HL-60/S4 (cell line): ENCODE measurements around the gene ACSS3.
"Not testable (repeated sequence)": the region's sequence is repeated elsewhere in the genome, so short reads cannot be mapped to it uniquely, and the experiment has no call there.

ENCODE experiments used
- in situ Hi-C: fragments of 300-500 bp; cut with MboI; formaldehyde crosslinking; loops from 2 replicates; pipeline ENCODE4 v1.14.3; 2022; ENCODE audit warnings: low sequenced_read_pairs

The ACSS3 gene

DNA sequence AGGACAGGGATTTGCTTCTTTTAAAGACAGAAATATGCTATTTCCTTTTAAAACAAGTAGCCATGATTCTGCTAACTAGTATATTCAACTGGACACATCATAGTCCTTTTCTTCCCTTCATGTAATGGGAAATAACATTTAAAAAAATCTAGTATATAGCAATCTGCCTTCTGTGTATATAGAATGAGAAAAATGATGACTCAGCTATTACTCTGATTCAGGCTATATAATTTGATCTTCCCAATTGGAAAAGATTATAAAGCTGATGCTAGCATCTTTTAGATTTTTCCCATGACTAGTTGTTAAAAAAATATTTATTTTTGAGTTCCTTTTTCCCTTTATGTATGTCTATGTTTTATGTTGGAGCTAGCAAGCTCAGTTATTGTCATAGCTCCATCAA lies 86.9 kb downstream of the ACSS3 start:
- in situ Hi-C loops, result no loop called here

GRCh38 chr12:81166790-81167189 lies 88.9 kb downstream of the ACSS3 start:
- in situ Hi-C loops, result no loop called here

- in situ Hi-C loops, result no loop called here
These were observed 89.8 kb downstream of the ACSS3 start for GRCh38 chr12:81167694-81168093.

GRCh38 chr12:81168445-81168844 lies 90.6 kb downstream of the ACSS3 start:
- in situ Hi-C loops, result no loop called here

- in situ Hi-C loops, result no loop called here
These were observed 92.2 kb downstream of the ACSS3 start for GRCh38 chr12:81170072-81170471.

- in situ Hi-C loops, result no loop called here
These were observed 95.0 kb downstream of the ACSS3 start for GRCh38 chr12:81172851-81173250.

GRCh38 chr12:81174664-81175063 lies 96.8 kb downstream of the ACSS3 start:
- in situ Hi-C loops, result no loop called here

- in situ Hi-C loops, result no loop called here
These were observed 98.9 kb downstream of the ACSS3 start for GRCh38 chr12:81176796-81177195.

DNA sequence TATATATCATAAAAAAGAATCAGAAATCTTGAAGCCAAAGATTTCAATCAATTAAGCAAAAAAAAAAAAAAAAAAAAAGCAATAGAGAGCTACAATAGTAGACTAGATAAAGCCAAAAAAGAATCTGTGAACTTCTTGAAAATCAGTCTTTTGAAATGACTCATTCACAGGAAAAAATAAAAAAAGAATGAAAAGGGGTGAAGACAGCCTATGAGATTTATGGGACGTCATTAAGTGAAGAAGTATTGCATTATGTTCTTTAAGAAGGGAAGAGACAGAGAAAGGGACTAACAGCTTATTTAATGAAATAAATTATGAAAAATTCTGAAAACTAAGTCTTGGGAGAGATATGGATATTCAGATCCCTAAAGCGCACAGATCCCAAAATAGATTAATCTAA lies 103.8 kb downstream of the ACSS3 start:
- in situ Hi-C loops, result no loop called here

DNA sequence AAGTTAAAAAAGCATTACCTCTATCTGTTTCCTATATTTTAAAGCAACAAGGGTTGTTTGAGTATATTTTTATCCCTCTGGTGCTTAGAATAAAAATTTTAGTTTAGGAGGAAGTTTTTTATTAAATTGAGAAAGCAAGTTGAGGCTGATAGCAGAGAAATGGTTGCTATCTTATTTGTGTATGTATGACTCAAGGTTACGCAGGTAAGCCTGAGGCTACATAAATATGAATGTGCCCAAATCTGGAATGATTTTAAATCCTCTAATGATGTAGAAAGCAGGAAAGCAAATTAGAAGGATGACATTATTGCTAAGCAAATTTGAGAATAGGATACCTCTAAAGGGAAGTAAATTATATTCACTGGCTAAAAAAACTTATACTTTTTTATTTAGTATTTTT lies 109.8 kb downstream of the ACSS3 start:
- in situ Hi-C loops, result no loop called here

DNA sequence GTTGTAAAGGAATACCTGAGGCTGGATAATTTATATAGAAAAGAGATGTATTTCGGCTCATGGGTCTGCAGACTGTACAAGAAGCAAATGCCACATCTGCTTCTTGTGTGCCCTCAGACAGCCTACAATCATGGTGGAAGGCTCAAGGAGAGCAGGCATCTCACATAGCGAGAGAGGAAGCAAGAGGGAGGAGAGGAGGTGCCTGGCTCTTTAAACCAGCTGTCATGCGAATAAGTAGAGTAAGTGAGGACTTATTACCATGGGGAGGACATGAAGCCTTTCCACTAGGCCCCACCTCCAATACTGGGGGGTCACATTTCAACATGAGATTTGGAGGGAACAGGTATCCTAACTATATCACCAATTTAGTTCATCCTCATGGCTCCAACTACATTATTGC lies 118.7 kb downstream of the ACSS3 start:
- in situ Hi-C loops, result no loop called here

- in situ Hi-C loops, result not testable (repeated sequence)
These were observed 122.7 kb downstream of the ACSS3 start for GRCh38 chr12:81200561-81200960.

GRCh38 chr12:81203671-81204204 lies 125.9 kb downstream of the ACSS3 start:
- in situ Hi-C loops, result no loop called here

DNA sequence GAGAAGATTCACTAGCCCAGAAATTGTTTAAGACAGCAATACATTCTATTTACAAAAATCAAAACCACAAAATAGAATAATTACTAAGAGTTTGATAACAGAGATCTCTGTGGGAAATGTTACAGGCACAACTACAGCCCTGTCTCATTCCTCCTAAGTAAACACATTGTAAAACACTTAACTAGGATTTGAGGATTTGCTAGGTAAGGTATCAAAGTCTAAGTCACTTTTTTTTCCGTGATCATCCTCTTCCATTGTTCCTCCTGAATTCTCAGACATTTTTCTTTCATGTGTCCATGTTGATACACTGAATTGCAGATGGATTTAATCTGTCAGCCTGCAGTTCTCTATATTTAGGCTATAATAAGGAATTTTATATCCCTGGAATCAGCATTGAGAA lies 127.5 kb downstream of the ACSS3 start:
- in situ Hi-C loops, result no loop called here

DNA sequence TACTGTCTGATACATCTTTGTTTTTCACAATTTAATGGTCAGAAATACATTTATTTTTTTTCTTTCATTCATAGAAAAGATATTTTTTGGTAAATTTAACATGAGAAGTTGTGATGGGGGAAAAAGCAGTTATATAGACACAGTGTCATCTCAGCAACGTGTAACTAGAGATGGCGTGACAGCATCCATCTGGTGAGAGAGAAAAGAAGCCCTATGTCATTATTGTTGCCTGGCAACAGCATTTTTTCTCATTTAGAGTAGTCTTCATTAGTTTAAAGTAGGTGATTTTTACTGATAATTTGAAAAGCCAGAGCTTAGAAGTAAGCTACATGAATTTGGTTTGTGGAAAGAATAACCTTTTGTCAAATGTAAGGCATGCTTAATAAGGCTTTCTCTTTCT lies 128.6 kb downstream of the ACSS3 start:
- in situ Hi-C loops, result no loop called here

GRCh38 chr12:81207173-81207572 lies 129.3 kb downstream of the ACSS3 start:
- in situ Hi-C loops, result no loop called here

GRCh38 chr12:81207664-81208063 lies 129.8 kb downstream of the ACSS3 start:
- in situ Hi-C loops, result no loop called here

DNA sequence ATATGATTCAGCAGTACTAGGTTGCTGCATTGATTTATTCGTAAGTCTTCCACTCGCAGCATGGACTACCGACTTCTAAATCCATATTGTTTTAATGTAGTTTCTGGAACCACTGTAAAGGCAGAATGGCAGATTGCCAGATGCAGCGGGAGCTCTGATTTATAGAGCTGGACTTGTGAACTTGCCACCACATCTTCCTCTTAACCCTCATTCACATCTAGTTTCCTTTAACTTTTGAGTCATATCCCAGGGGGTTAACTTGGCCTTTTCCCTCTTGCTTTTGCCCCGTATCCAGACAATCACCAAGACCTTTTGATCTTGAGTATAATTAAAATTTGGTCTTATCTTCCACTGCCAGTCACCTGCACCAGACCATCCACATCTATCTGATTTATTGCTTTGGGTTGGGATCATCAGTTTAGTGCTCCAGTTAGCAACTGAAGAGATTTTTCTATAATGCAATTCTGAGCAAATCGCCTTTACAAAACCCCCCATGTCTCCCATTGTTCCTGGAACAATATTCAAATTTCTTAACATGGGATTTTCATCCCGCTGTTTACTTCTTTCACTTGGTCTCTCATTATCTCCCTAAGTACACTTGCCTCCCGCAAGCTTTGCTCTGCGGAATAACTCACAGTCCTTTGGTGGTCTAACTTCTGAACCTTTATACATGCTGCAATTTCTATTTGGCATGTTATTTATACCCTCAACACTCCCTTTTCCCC lies 130.5 kb downstream of the ACSS3 start:
- in situ Hi-C loops, result no loop called here

- in situ Hi-C loops, result no loop called here
These were observed 131.1 kb downstream of the ACSS3 start for GRCh38 chr12:81209012-81209411.

DNA sequence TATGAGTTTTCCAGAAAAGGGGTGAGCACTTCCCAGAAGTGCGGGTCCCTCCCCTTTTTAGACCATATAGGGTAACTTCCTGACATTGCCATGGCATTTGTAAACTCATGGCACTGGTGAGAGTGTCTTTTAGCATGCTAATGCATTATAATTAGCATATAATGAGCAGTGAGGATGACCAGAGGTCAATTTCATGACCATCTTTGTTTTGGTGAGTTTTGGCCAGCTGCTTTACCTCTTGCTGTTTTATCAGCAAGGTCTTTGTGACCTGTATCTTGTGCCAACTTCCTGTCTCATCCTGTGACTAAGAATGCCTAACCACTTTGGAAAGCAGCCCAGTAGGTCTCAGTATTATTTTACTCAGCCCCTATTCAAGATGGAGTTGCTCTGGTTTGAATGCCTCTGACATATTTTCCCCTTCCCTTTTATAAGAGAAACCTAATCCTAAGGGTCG lies 131.9 kb downstream of the ACSS3 start:
- in situ Hi-C loops, result not testable (repeated sequence)

GRCh38 chr12:81211306-81211705 lies 133.4 kb downstream of the ACSS3 start:
- in situ Hi-C loops, result no loop called here

DNA sequence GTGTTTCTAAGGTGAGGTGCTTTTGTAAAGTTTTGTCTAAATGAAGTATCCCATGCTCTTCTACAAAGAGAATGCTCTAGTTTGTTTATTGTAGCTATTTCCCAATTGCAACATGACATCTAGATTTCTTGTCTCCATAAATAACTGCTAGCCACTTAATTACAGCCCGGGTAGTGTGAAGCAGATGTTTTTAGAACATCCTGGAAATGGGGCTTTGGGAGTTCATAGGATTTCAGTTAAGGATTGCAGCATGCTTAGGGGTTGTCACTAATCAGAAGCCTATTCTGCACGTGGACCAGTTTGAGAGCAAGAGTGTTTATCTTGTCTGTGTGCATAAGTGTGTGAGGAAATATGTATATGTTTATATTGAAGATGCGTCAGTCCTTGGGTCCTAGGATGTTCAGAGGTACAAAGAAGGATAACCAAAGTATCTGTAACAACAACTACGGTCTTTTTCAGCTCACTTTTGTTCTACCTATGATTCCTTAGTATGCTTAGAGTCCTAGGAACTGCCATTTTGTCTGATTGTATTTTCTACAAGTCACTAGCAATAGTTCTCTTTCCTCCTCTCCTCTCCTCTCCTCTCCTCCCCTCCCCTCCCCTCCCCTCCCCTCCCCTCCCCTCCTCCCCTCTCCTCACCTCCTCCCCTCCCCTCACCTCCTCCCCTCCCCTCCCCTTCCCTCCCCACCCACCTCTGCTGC lies 135.3 kb downstream of the ACSS3 start:
- in situ Hi-C loops, result no loop called here
